Activated CD4-positive, alpha-beta T cell treated with anti-CD3 and anti-CD28 coated beads, Interleukin-2, amount 50 U/mL, for 24 hours (primary cell): Measurements from ENCODE around the gene IGFLR1.
"Not testable (repeated sequence)": the region's sequence is repeated elsewhere in the genome, so short reads cannot be mapped to it uniquely, and the experiment has no call there.

Source experiments
- DNase-seq, 2 donors: peaks; one replicate each; pipeline ENCODE4 v3.0.0-alpha.2; 2020; ENCODE audit warnings: low read depth in 1 of 2, low spot score in 1 of 2

Gene IGFLR1

GRCh38 chr19:35712567-35713505 lies 29.4 kb downstream of the IGFLR1 start:
- peak; percentile 46 to 66 for DNase-seq

- peak; percentile 40 to 73 for DNase-seq
These were observed 31.2 kb downstream of the IGFLR1 start for GRCh38 chr19:35710784-35711723.

- no peak for DNase-seq
These were observed 33.9 kb downstream of the IGFLR1 start for GRCh38 chr19:35708391-35708790.

- no peak for DNase-seq
These were observed 38.0 kb downstream of the IGFLR1 start, which contains the start of gene ZBTB32 for GRCh38 chr19:35704218-35704617. Gene ZBTB32, plus strand, starts transcription at chr19:35704558. Its CDS starts 10,069 bp downstream, at chr19:35714627.

GRCh38 chr19:35703343-35703742 lies 38.9 kb downstream of the IGFLR1 start:
- DNase-seq, result no peak

- DNase-seq, result peak; percentile 70 to 93
These were observed 39.8 kb downstream of the IGFLR1 start for GRCh38 chr19:35702223-35703012.

GRCh38 chr19:35696835-35697234 lies 45.4 kb downstream of the IGFLR1 start:
- no peak for DNase-seq

GRCh38 chr19:35695895-35696422 lies 46.3 kb downstream of the IGFLR1 start:
- DNase-seq, result no peak

- DNase-seq, result peak; percentile 82 to 91
These were observed 48.2 kb downstream of the IGFLR1 start for GRCh38 chr19:35693835-35694599.

- no peak for DNase-seq
These were observed 48.8 kb downstream of the IGFLR1 start for GRCh38 chr19:35693422-35693821.

GRCh38 chr19:35692010-35692409 lies 50.2 kb downstream of the IGFLR1 start:
- no peak for DNase-seq

- not testable (repeated sequence) for DNase-seq
These were observed 51.1 kb downstream of the IGFLR1 start for GRCh38 chr19:35691106-35691505.

GRCh38 chr19:35689836-35690235 lies 52.4 kb downstream of the IGFLR1 start:
- DNase-seq, result no peak
